K562 (cell line): ENCODE measurements around the gene CAPN2. TPM values are rescaled to one million over a fixed set of nuclear protein-coding genes. Genes with fewer than 3 reads are reported as not detected.
A peak's percentile ranks its signal among the peaks of the same experiment; 100 is the strongest.

Source experiments
- CBFA2T3 ChIP-seq: fragments of 450-650 bp; IDR thresholded peaks from 2 replicates; pipeline ENCODE4 v1.6.1; 2017
- ELF4 ChIP-seq: fragments of 450-650 bp; formaldehyde crosslinking; IDR thresholded peaks from 2 replicates; pipeline ENCODE4 v1.4.0; 2022; ENCODE audit warnings: missing genetic modification characterization
- EP400 ChIP-seq: fragments of 450-650 bp; IDR thresholded peaks from 2 replicates; pipeline ENCODE4 v1.6.1; 2017; ENCODE audit warnings: antibody characterized with exemption, mild to moderate bottlenecking, moderate library complexity
- FUS ChIP-seq: fragments of 200-400 bp; formaldehyde crosslinking; optimal IDR thresholded peaks from 2 replicates; pipeline ENCODE3; 2017; ENCODE audit warnings: low read depth, low read length
- JUNB ChIP-seq: fragments of 450-650 bp; formaldehyde crosslinking; conservative IDR thresholded peaks from 2 replicates; pipeline ENCODE4 v1.4.0; 2020; ENCODE audit warnings: mild to moderate bottlenecking
- MCM7 ChIP-seq, 2 experiments: fragments of 450-650 bp; IDR thresholded peaks; 2 replicates each; pipeline ENCODE4 v1.6.1; 2016 to 2018
- NRF1 ChIP-seq, 2 experiments: fragments of 450-650 bp; IDR thresholded peaks in 1 of 2; conservative IDR thresholded peaks in 1 of 2; 2 replicates each; pipeline ENCODE4 v1.6.1; 2014; ENCODE audit warnings: mild to moderate bottlenecking in 2 of 2
- POLR2B ChIP-seq: fragments of 450-650 bp; IDR thresholded peaks from 2 replicates; pipeline ENCODE4 v1.6.1; 2018; ENCODE audit warnings: low read depth; ENCODE audit not compliant: partially characterized antibody
- RBM17 ChIP-seq: fragments of 200-400 bp; formaldehyde crosslinking; IDR thresholded peaks from 2 replicates; pipeline ENCODE4 v1.6.1; 2017; ENCODE audit warnings: low read depth, mild to moderate bottlenecking, low read length, borderline replicate concordance
- SMC3 ChIP-seq: conservative IDR thresholded peaks from 2 replicates; pipeline ENCODE4 v1.6.1; 2011; ENCODE audit warnings: low read depth, low read length, improper control_type of control experiment; ENCODE audit not compliant: insufficient read depth
- STAG1 ChIP-seq: sonication (generic); formaldehyde crosslinking; IDR thresholded peaks from 2 replicates; pipeline ENCODE4 v1.5.0; 2020; ENCODE audit warnings: missing genetic modification reagents, borderline replicate concordance
- TAF9B ChIP-seq: fragments of 450-650 bp; IDR thresholded peaks from 2 replicates; pipeline ENCODE4 v1.6.1; 2018; ENCODE audit warnings: mild to moderate bottlenecking; ENCODE audit not compliant: partially characterized antibody
- THRAP3 ChIP-seq: fragments of 450-650 bp; IDR thresholded peaks from 2 replicates; pipeline ENCODE4 v1.6.1; 2016; ENCODE audit warnings: mild to moderate bottlenecking, inconsistent platforms, borderline replicate concordance
- ZC3H11A ChIP-seq: IDR thresholded peaks from 2 replicates; pipeline ENCODE4 v1.6.1; 2012; ENCODE audit warnings: low read depth, low read length, improper control_type of control experiment
- ZC3H8 ChIP-seq: fragments of 450-650 bp; IDR thresholded peaks from 2 replicates; pipeline ENCODE4 v1.6.1; 2017
- ZFP36 ChIP-seq: fragments of 150-350 bp; IDR thresholded peaks from 2 replicates; pipeline ENCODE4 v1.6.1; 2018; ENCODE audit warnings: low read length, low read depth; ENCODE audit not compliant: partially characterized antibody
- ZNF316 ChIP-seq: fragments of 450-650 bp; IDR thresholded peaks from 2 replicates; pipeline ENCODE4 v1.6.1; 2016
- ZNF586 ChIP-seq: fragments of 450-650 bp; formaldehyde crosslinking; conservative IDR thresholded peaks from 2 replicates; pipeline ENCODE4 v1.4.0; 2020; ENCODE audit warnings: mild to moderate bottlenecking, moderate library complexity
- ZNF668 ChIP-seq: fragments of 250-450 bp; sonication (Bioruptor Pico); IDR thresholded peaks from 2 replicates; pipeline ENCODE4 v1.8.0; 2022; ENCODE audit warnings: mild to moderate bottlenecking, inconsistent platforms
- polyA plus RNA-seq, 8 experiments: library from polyadenylated mRNA; depleted of rRNA in 4 of 8; stranded (reverse) in 5 of 8; unstranded in 3 of 8; fragments of >200 nt; fragmentation: Nextera tagmentation in 2 of 8; fragmentation: Illumina TruSeq in 1 of 8; extraction: Ambion mirVana in 2 of 8; extraction: Trizol in 1 of 8; gene quantifications; 2 replicates each; pipeline versions ENCODE4 v1.2.1 to v1.2.3, GENCODE V29; 2011 to 2014; ENCODE audit warnings: inconsistent platforms in 1 of 8, missing spikeins in 1 of 8
- total RNA-seq, 7 experiments: library from RNA; depleted of rRNA in 6 of 7; stranded (reverse); fragments of >200 nt in 6 of 7; fragmentation: Illumina TruSeq in 2 of 7; extraction: Trizol in 2 of 7; gene quantifications; 2 replicates each; pipeline versions ENCODE4 v1.2.1 to v1.2.3, GENCODE V29; 2011 to 2021; ENCODE audit warnings: low replicate concordance in 1 of 7
- TF ChIP-seq, protein P1 (sequence below): fragments of 450-650 bp; IDR thresholded peaks from 2 replicates; pipeline ENCODE4 v1.7.1; 2018; ENCODE audit warnings: mild to moderate bottlenecking, low read depth; ENCODE audit not compliant: partially characterized antibody
- TF ChIP-seq, protein P2 (sequence below): sonication (generic); IDR thresholded peaks from 2 replicates; pipeline ENCODE4 v1.6.1; 2016
- TF ChIP-seq, protein P3 (sequence below): fragments of 250-450 bp; sonication (Bioruptor Pico); IDR thresholded peaks from 2 replicates; pipeline ENCODE4 v1.4.0; 2020; ENCODE audit warnings: mild to moderate bottlenecking, moderate library complexity, borderline replicate concordance
- TF ChIP-seq, protein P4 (sequence below): IDR thresholded peaks from 2 replicates; pipeline ENCODE4 v1.6.1; 2016; ENCODE audit warnings: missing genetic modification characterization, missing compliant biosample characterization

Gene CAPN2
- total and polyA plus RNA-seq, 9 of the 15 experiments (the other 6 are each of a cell fraction or from before 2014, with no cell fraction given) = 24.6 to 157 (median 101) TPM

DNA sequence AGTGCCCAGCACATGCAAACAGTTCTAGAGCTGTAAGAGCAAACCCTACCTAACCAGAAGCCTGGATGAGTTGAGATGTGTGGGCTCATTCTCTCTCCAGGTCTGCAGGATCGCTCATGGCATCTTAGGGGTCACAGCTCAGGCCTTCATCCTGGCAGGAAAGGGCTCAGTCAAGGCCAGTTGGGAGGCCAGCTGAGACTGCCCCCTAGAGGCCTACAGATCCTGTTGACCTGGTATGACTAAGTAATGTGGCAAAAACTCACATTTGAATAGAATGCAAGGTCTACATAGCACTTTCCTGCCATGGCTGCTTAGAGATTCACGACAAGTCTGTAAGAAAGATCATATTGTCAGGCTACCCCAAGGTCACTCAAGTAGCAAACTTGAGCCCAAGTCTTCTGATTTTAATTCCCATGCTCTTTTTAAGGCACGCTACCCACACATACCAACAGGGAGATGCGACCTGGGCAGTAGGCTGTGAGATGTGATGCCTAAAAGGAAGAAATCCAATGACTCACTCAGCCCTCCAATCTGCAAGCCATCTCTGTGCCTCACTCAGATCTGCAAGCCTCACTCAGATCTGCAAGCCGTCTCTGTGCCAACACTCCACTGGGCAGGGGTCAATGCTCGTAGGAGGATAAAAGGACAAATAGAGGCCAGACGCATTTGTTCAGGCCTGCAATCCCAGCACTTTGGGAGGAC lies 41.7 kb upstream of the CAPN2 start (continued):
- TF ChIP-seq, protein P1, sequence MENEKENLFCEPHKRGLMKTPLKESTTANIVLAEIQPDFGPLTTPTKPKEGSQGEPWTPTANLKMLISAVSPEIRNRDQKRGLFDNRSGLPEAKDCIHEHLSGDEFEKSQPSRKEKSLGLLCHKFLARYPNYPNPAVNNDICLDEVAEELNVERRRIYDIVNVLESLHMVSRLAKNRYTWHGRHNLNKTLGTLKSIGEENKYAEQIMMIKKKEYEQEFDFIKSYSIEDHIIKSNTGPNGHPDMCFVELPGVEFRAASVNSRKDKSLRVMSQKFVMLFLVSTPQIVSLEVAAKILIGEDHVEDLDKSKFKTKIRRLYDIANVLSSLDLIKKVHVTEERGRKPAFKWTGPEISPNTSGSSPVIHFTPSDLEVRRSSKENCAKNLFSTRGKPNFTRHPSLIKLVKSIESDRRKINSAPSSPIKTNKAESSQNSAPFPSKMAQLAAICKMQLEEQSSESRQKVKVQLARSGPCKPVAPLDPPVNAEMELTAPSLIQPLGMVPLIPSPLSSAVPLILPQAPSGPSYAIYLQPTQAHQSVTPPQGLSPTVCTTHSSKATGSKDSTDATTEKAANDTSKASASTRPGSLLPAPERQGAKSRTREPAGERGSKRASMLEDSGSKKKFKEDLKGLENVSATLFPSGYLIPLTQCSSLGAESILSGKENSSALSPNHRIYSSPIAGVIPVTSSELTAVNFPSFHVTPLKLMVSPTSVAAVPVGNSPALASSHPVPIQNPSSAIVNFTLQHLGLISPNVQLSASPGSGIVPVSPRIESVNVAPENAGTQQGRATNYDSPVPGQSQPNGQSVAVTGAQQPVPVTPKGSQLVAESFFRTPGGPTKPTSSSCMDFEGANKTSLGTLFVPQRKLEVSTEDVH = no peak
- TF ChIP-seq CBFA2T3 (no peak), POLR2B (no peak), RBM17 (no peak), ELF4 (no peak), ZC3H8 (no peak), EP400 (no peak), ZNF316 (no peak), THRAP3 (no peak), SMC3 (peak; percentile 42; the same call in 1 of the 2 replicates), NRF1 (conservative IDR thresholded peaks at IDR 0.05 in 1 of 2, IDR thresholded peaks at IDR 0.05 in 1 of 2) (no peak), ZC3H11A (no peak), JUNB (CRISPR knock-in tag) (no peak), ZNF586 (CRISPR knock-in tag) (no peak), STAG1 (peak; percentile 19; the same call in 1 of the 2 replicates), ZNF668 (CRISPR knock-in tag) (no peak), TAF9B (no peak), MCM7 (IDR thresholded peaks at IDR 0.05) (no peak), ZFP36 (no peak), FUS (no peak)
- TF ChIP-seq, protein P2, sequence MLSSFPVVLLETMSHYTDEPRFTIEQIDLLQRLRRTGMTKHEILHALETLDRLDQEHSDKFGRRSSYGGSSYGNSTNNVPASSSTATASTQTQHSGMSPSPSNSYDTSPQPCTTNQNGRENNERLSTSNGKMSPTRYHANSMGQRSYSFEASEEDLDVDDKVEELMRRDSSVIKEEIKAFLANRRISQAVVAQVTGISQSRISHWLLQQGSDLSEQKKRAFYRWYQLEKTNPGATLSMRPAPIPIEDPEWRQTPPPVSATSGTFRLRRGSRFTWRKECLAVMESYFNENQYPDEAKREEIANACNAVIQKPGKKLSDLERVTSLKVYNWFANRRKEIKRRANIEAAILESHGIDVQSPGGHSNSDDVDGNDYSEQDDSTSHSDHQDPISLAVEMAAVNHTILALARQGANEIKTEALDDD = peak; percentile 53; the same call in 1 of the 2 replicates
- TF ChIP-seq, protein P3, sequence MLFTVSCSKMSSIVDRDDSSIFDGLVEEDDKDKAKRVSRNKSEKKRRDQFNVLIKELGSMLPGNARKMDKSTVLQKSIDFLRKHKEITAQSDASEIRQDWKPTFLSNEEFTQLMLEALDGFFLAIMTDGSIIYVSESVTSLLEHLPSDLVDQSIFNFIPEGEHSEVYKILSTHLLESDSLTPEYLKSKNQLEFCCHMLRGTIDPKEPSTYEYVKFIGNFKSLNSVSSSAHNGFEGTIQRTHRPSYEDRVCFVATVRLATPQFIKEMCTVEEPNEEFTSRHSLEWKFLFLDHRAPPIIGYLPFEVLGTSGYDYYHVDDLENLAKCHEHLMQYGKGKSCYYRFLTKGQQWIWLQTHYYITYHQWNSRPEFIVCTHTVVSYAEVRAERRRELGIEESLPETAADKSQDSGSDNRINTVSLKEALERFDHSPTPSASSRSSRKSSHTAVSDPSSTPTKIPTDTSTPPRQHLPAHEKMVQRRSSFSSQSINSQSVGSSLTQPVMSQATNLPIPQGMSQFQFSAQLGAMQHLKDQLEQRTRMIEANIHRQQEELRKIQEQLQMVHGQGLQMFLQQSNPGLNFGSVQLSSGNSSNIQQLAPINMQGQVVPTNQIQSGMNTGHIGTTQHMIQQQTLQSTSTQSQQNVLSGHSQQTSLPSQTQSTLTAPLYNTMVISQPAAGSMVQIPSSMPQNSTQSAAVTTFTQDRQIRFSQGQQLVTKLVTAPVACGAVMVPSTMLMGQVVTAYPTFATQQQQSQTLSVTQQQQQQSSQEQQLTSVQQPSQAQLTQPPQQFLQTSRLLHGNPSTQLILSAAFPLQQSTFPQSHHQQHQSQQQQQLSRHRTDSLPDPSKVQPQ (CRISPR knock-in tag) = no peak
- TF ChIP-seq, protein P4, sequence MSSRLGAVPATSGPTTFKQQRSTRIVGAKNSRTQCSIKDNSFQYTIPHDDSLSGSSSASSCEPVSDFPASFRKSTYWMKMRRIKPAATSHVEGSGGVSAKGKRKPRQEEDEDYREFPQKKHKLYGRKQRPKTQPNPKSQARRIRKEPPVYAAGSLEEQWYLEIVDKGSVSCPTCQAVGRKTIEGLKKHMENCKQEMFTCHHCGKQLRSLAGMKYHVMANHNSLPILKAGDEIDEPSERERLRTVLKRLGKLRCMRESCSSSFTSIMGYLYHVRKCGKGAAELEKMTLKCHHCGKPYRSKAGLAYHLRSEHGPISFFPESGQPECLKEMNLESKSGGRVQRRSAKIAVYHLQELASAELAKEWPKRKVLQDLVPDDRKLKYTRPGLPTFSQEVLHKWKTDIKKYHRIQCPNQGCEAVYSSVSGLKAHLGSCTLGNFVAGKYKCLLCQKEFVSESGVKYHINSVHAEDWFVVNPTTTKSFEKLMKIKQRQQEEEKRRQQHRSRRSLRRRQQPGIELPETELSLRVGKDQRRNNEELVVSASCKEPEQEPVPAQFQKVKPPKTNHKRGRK (tag) = no peak
